Skeletal muscle tissue (tissue), 4 donors: ENCODE data around the gene OXTR. TPM values are rescaled to one million over a fixed set of nuclear protein-coding genes. Genes with fewer than 3 reads are reported as not detected.
A peak's percentile ranks its signal among the peaks of the same experiment; 100 is the strongest.

Experiments used
- H3K27ac ChIP-seq: one replicate; pipeline ENCODE4 v1.7.0; 2013; ENCODE audit warnings: mild to moderate bottlenecking, low read depth, low read length, inconsistent platforms
- H3K27me3 ChIP-seq, 3 donors: one replicate each; pipeline ENCODE4 v1.7.0; 2013; ENCODE audit warnings: low read length in 3 of 3; ENCODE audit not compliant: control insufficient read depth in 3 of 3, insufficient read depth in 3 of 3
- H3K36me3 ChIP-seq, 3 donors: one replicate each; pipeline ENCODE4 v1.7.0; 2013; ENCODE audit warnings: low read length in 3 of 3; ENCODE audit not compliant: control insufficient read depth in 3 of 3, insufficient read depth in 3 of 3
- H3K4me1 ChIP-seq, 3 donors: one replicate each; pipeline ENCODE4 v1.7.0; 2013; ENCODE audit warnings: low read length in 3 of 3, mild to moderate bottlenecking in 3 of 3; ENCODE audit not compliant: control insufficient read depth in 3 of 3, insufficient read depth in 3 of 3
- H3K4me3 ChIP-seq, 3 donors: one replicate each; pipeline ENCODE4 v1.7.0; 2013; ENCODE audit warnings: low read length in 3 of 3
- H3K9ac ChIP-seq, 3 donors: one replicate each; pipeline ENCODE4 v1.7.0; 2013; ENCODE audit warnings: low read length in 3 of 3, mild to moderate bottlenecking in 3 of 3, moderate library complexity in 2 of 3, low read depth in 1 of 3
- H3K9me3 ChIP-seq, 3 donors: one replicate each; pipeline ENCODE4 v1.7.0; 2013; ENCODE audit warnings: low read length in 3 of 3; ENCODE audit not compliant: control insufficient read depth in 3 of 3
- total RNA-seq: library from RNA; depleted of rRNA; stranded (reverse); fragments of >200 nt; gene quantifications from one replicate; pipeline ENCODE4 v1.2.3, GENCODE V29; 2014
- donor health status: Osteomylitis.

The OXTR gene
- total RNA-seq, result 0.52 TPM

DNA sequence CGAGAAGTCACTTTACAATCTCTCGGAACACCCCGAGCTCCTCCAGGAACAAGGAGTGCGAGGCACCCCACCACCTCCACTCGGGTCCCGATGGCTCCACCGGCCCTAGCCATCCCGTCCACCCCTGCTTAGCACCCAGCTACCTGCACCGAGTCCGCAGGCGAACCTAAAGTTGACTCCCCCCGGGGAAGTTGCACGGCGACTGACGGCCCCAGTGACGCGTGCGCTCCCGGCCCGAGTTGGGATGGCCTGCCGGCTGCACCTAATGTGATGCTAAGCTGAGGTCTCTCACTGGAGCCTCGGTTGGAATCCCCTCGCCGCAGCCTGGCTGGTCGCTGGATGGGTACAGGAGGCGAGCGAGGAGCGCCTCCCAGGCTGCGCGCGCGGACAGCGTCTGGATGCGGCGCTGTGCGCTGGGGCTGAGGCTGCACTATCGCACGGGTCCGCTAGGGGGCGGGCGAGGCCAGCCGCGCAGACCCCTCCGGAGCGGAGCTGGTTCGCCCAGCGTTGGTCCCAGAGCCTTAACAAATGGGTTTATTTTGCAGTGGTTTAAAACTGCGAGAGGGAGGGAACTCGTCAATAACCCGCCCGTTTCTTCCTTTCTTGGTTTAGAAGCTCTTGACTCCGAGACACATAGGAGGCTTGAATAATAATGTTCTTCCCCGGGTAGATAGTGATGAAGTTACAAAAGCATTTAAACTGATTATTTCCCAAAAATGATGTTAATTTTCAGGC is at the start of gene OXTR:
OXTR (minus strand) TSS at position 526 of the 735 bp plus-strand sequence. CDS start 1,426 bp downstream, outside the sequence.
- Histone ChIP-seq H3K9me3 (no peaks in the 10 kb centered on the region), H3K36me3 (no peaks in the 10 kb centered on the region), H3K4me3 (peak within 1 kb of the TSS; percentile 45 to 68 (median 60)), H3K27me3 (peaks cover 32 to 49% (median 39%) of the 10 kb centered on the region in 3 donors), H3K27ac (no peak within 1 kb of the TSS), H3K4me1 (peaks cover 19 to 27% (median 20%) of the 10 kb centered on the region in 3 donors), H3K9ac (peak within 1 kb of the TSS; percentile 25 to 57 (median 33))

DNA sequence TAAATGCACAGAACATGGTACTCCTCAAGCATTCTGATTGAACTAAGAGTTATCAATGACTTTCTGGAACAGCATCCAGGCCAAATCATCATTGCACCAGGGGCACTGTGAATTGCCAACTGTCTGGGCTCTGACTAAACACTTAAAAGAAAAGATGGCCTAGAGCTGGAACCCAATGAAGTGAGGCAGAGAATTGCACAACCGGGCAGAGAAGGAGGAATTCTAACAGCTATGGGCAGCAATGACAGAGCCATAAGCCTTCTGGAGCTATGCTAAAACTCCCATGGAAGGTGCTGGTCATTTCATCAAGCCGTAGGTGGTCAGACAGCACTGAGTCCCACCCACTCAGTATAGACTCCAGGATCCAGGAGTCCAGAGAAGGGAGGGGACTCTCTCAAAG is 48.1 kb upstream of the OXTR start:
- H3K4me3 ChIP-seq, result no peak overlapping the region
- no peak overlapping the region for H3K9ac ChIP-seq
- no peaks in the 10 kb centered on the region for H3K4me1 ChIP-seq
- H3K9me3 ChIP-seq, result peaks cover 3 to 20% (median 18%) of the 10 kb centered on the region in 3 donors
- no peaks in the 10 kb centered on the region for H3K36me3 ChIP-seq
- H3K27ac ChIP-seq, result no peak overlapping the region
- H3K27me3 ChIP-seq, result no peaks in the 10 kb centered on the region

DNA sequence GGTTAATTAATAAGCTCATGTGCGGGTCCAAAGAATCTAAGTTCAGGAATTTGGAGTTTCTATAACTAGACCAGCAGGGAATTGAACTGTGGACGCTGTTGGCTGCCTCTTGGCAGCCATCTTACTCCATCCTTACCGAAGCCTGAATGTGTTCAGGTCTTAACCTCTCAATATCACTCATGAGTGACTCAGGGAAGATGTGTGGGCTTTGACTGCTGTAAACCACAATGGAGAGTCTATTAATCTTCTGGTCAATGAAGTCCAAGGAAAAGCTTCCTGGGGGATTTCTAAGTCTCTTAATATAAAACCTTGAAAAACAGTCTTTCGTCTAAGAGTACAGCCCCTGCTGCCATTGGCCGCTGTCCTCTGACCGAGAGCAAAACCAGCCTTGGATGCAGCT is 46.7 kb upstream of the OXTR start:
- H3K9me3 ChIP-seq, result peaks cover 3 to 20% (median 18%) of the 10 kb centered on the region in 3 donors
- no peaks in the 10 kb centered on the region for H3K4me1 ChIP-seq
- H3K27ac ChIP-seq, result no peak overlapping the region
- H3K9ac ChIP-seq, result no peak overlapping the region
- H3K36me3 ChIP-seq, result no peaks in the 10 kb centered on the region
- no peak overlapping the region for H3K4me3 ChIP-seq
- H3K27me3 ChIP-seq, result no peaks in the 10 kb centered on the region

DNA sequence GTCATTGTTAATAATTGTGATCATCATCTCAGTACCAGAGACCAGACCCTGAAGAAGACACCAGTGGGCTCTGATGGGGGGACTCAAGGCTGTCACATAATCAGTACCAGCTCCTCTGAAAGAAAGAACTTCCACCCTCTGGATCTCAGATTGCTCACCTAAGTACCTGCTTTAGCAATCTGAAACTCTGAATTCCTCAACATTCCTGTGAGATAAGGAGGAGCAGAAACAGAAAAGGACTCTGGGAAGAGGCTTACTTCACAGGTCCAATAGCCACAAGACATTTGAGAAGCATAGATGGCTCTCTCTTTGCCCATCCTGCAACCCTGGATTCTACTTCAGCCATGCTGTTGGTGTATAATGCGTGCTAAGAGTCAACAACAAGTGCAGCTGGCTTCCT is 44.0 kb upstream of the OXTR start:
- H3K27me3 ChIP-seq, result no peaks in the 10 kb centered on the region
- H3K9ac ChIP-seq, result no peak overlapping the region
- no peak overlapping the region for H3K27ac ChIP-seq
- H3K9me3 ChIP-seq, result peaks cover 0 to 13% (median 6%) of the 10 kb centered on the region in 3 donors
- H3K36me3 ChIP-seq, result no peaks in the 10 kb centered on the region
- H3K4me1 ChIP-seq, result no peaks in the 10 kb centered on the region
- no peak overlapping the region for H3K4me3 ChIP-seq

DNA sequence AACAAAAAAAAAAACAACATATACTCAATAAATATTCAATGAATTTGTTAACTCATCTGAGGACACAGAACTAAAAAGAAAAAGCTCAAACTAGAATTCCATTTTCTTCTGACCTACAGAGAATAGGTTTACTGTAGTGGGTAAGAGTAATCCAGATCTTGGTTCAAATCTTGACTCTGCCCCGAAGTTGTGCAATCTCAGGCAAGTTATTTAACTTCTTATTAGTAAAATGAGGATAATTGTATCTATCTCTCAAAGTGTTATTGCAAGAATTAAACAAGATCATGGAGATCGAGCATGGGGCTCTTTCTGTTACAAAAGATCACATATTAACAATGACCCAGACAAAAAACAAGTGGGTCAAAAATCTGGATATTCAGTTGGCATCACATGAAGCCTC is 41.1 kb upstream of the OXTR start:
- H3K27me3 ChIP-seq, result no peaks in the 10 kb centered on the region
- no peak overlapping the region for H3K9ac ChIP-seq
- H3K4me1 ChIP-seq, result no peaks in the 10 kb centered on the region
- H3K9me3 ChIP-seq, result peaks cover 0 to 4% (median 0%) of the 10 kb centered on the region in 3 donors
- no peaks in the 10 kb centered on the region for H3K36me3 ChIP-seq
- no peak overlapping the region for H3K27ac ChIP-seq
- no peak overlapping the region for H3K4me3 ChIP-seq

DNA sequence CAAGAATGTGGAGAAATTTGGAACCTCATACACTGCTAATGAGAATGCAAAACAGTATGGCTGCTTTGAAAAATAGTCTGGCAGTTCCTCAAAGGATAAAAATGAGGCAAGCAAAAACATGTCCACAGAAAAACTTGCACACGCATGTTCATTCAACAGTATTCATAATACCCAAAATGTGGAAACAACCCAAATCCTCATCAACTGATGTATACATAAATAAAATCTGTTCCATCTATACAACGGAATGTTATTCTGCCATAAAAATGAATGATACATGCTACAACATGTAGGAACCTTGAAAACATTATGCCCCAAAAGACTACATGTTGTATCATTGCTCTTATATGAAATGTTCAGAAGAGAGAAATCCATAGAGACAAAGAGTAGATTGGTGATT is 36.4 kb upstream of the OXTR start:
- Histone ChIP-seq H3K9me3 (no peaks in the 10 kb centered on the region), H3K9ac (no peak overlapping the region), H3K36me3 (no peaks in the 10 kb centered on the region), H3K4me1 (no peaks in the 10 kb centered on the region), H3K27me3 (no peaks in the 10 kb centered on the region), H3K4me3 (no peak overlapping the region), H3K27ac (no peak overlapping the region)

DNA sequence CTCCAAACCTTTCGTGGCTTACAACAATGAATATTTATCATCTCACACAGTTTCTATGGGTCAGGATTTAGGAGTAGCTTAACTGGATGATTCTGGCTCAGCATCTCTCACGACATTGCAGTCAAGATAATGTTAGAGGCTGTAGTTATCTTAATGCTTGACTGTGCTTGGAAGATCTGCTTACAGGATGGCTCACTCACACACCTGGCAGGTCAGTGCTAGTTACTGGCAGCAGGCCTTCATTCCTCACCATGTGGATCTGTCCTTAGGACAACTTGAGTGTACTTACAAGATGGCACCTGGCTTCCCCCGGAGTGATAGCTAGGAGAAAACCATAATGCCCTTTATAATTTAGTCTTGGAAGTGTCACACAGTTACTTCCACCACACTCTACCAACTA is 32.8 kb upstream of the OXTR start:
- no peaks in the 10 kb centered on the region for H3K4me1 ChIP-seq
- H3K9me3 ChIP-seq, result no peaks in the 10 kb centered on the region
- no peaks in the 10 kb centered on the region for H3K36me3 ChIP-seq
- H3K4me3 ChIP-seq, result no peak overlapping the region
- no peak overlapping the region for H3K27ac ChIP-seq
- no peak overlapping the region for H3K9ac ChIP-seq
- no peaks in the 10 kb centered on the region for H3K27me3 ChIP-seq

DNA sequence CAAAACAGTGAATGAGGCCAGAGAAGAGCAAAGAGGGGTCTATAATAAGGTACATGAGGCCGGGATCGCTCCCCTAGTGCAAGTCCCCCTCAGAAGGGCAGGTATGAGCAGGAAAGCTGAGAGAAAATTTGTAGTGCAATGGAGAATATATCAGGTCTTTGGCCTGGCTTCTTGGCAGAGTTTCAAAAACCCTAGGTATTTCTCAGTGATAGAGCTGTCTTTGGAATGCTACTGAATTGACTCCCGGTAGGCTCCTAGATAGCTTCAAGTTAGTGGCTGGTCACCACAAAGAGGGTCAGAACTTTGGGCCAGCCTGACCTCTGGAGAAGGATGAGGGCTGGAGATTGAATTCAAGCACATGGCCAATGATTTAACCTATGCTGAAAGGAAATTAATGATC is 30.6 kb upstream of the OXTR start:
- Histone ChIP-seq H3K27me3 (no peaks in the 10 kb centered on the region), H3K27ac (no peak overlapping the region), H3K9me3 (no peaks in the 10 kb centered on the region), H3K4me3 (no peak overlapping the region), H3K36me3 (no peaks in the 10 kb centered on the region), H3K9ac (no peak overlapping the region), H3K4me1 (no peaks in the 10 kb centered on the region)

DNA sequence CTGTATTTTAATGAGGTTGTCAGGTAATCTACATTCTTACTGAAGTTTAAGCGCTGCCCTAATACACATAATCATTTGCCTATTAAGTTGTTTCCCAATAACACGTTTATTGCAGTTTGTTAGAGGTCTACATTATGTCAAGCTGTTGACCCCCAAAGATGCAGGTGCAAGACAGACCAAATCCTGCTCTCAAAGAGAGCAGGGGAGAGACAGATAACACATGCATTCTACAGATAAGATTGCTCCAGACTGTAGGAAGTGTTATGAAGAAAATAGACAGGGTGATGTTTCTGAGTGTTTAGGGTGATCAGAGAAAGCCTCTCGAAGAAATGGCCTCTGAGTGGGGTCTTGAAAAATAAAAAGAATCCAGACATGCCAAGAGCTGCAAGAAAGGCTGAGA is 24.8 kb upstream of the OXTR start:
- H3K9me3 ChIP-seq, result peaks cover 0 to 2% (median 0%) of the 10 kb centered on the region in 3 donors
- H3K36me3 ChIP-seq, result no peaks in the 10 kb centered on the region

DNA sequence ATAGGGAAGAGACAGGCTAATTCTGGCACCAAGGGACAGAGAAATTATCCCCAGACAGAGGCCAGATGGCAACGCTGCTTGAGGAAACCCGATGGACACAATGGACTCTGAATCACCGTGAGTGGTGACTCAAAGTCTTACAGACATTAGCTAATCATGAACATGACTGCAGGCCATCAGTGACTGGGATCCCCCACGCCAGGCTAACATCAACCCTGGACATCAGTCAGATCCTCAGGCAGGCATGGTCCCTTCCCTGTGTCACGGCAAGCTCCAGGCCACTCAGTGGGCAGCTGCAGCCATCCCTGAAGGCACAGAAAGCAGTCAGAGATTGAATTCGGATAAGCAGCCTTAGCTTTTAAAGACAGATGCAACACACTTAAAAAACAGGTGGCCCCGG is 23.8 kb upstream of the OXTR start:
- Histone ChIP-seq H3K9me3 (peaks cover 0 to 2% (median 0%) of the 10 kb centered on the region in 3 donors), H3K27ac (no peak overlapping the region), H3K27me3 (no peaks in the 10 kb centered on the region), H3K4me1 (no peaks in the 10 kb centered on the region), H3K36me3 (no peaks in the 10 kb centered on the region), H3K4me3 (no peak overlapping the region), H3K9ac (no peak overlapping the region)

More for the DNA sequence above, 24.8 kb upstream of the OXTR start:
- no peak overlapping the region for H3K27ac ChIP-seq
- H3K4me3 ChIP-seq, result no peak overlapping the region
- H3K9ac ChIP-seq, result no peak overlapping the region
- no peaks in the 10 kb centered on the region for H3K4me1 ChIP-seq
- no peaks in the 10 kb centered on the region for H3K27me3 ChIP-seq
